ENCODE results near the gene CLIP3. TPM values are rescaled to one million over a fixed set of nuclear protein-coding genes. Genes with fewer than 3 reads are reported as not detected.
A peak's percentile ranks its signal among the peaks of the same experiment; 100 is the strongest.
"Not testable (repeated sequence)": the region's sequence is repeated elsewhere in the genome, so short reads cannot be mapped to it uniquely, and the experiment has no call there.

CLIP3 gene
- total RNA-seq (2014; rRNA removed; shearing (Covaris generic)), result 0.13 and 0.31 TPM in 2 replicates

GRCh38 chr19:36032251-36033104 lies at the start of gene CLIP3:
Gene CLIP3, minus strand, starts transcription at chr19:36032873. Its CDS starts 516 bp downstream, at chr19:36032357.
- no peak for DNase-seq (ENCODE audit: low spot score)

- no peak for DNase-seq (ENCODE audit: low spot score)
Observed at GRCh38 chr19:36081894-36082293, 49.2 kb upstream of the CLIP3 start.

GRCh38 chr19:36081385-36081784 lies 48.7 kb upstream of the CLIP3 start:
- no peak for DNase-seq (ENCODE audit: low spot score)

GRCh38 chr19:36079389-36079945 lies 46.8 kb upstream of the CLIP3 start:
- no peak for DNase-seq (ENCODE audit: low spot score)

GRCh38 chr19:36073121-36073876 lies 40.6 kb upstream of the CLIP3 start:
- no peak for DNase-seq (ENCODE audit: low spot score)

GRCh38 chr19:36072081-36072480 lies 39.4 kb upstream of the CLIP3 start:
- DNase-seq (ENCODE audit: low spot score), result no peak

GRCh38 chr19:36068810-36069499 lies 36.3 kb upstream of the CLIP3 start:
- DNase-seq (ENCODE audit: low spot score), result not testable (repeated sequence)

GRCh38 chr19:36067681-36068080 lies 35.0 kb upstream of the CLIP3 start:
- no peak for DNase-seq (ENCODE audit: low spot score)

GRCh38 chr19:36064826-36065225 lies 32.2 kb upstream of the CLIP3 start:
- no peak for DNase-seq (ENCODE audit: low spot score)

- DNase-seq (ENCODE audit: low spot score), result no peak
Observed at GRCh38 chr19:36061367-36061766, 28.7 kb upstream of the CLIP3 start.

- DNase-seq (ENCODE audit: low spot score), result peak; percentile 64
Observed at GRCh38 chr19:36060430-36060829, 27.8 kb upstream of the CLIP3 start.

GRCh38 chr19:36059180-36059910 lies 26.7 kb upstream of the CLIP3 start:
- no peak for DNase-seq (ENCODE audit: low spot score)

- no peak for DNase-seq (ENCODE audit: low spot score)
Observed at GRCh38 chr19:36058481-36059179, 26.0 kb upstream of the CLIP3 start.

- peak; percentile 100 for DNase-seq (ENCODE audit: low spot score)
Observed at GRCh38 chr19:36054733-36055686, 22.3 kb upstream of the CLIP3 start, which contains the start of gene WDR62. Gene WDR62, plus strand, starts transcription at chr19:36054897. Its CDS starts 75 bp downstream, at chr19:36054972.

- peak; percentile 100 for DNase-seq (ENCODE audit: low spot score)
Observed at GRCh38 chr19:36054119-36054732, 21.6 kb upstream of the CLIP3 start, which contains the start of gene THAP8. Gene THAP8, minus strand, starts transcription at chr19:36054285. Its CDS starts 68 bp downstream, at chr19:36054217.

GRCh38 chr19:36051637-36052036 lies 19.0 kb upstream of the CLIP3 start:
- DNase-seq (ENCODE audit: low spot score), result no peak

- peak; percentile 55 for DNase-seq (ENCODE audit: low spot score)
Observed at GRCh38 chr19:36051236-36051635, 18.6 kb upstream of the CLIP3 start.

- no peak for DNase-seq (ENCODE audit: low spot score)
Observed at GRCh38 chr19:36049080-36049698, 16.5 kb upstream of the CLIP3 start.
